H9 (cell line): ENCODE measurements around the gene GPR146. TPM values are rescaled to one million over a fixed set of nuclear protein-coding genes. Genes with fewer than 3 reads are reported as not detected.

Source experiments
- DNase-seq: peaks from one replicate; pipeline ENCODE4 v3.0.0-alpha.2; 2017
- H2AFZ ChIP-seq: one replicate; pipeline ENCODE4 v1.6.1; 2013; ENCODE audit warnings: mild to moderate bottlenecking, low read length, control low read depth, moderate library complexity
- H2AK5ac ChIP-seq: 2 replicates; pipeline ENCODE4 v1.6.1; 2013; ENCODE audit warnings: low read length, control low read depth, mixed read lengths; ENCODE audit not compliant: insufficient read length
- H2BK120ac ChIP-seq: one replicate; pipeline ENCODE4 v1.6.1; 2013; ENCODE audit warnings: low read depth, mild to moderate bottlenecking, low read length, control low read depth, inconsistent platforms; ENCODE audit not compliant: poor library complexity, severe bottlenecking
- H2BK12ac ChIP-seq: 2 replicates; pipeline ENCODE4 v1.6.1; 2013; ENCODE audit warnings: low read length, control low read depth, mixed read lengths, low read depth; ENCODE audit not compliant: insufficient read length
- H2BK15ac ChIP-seq: 2 replicates; pipeline ENCODE4 v1.6.1; 2013; ENCODE audit warnings: low read depth, low read length, control low read depth
- H2BK20ac ChIP-seq: one replicate; pipeline ENCODE4 v1.6.1; 2013; ENCODE audit warnings: low read depth, mild to moderate bottlenecking, low read length, control low read depth, inconsistent platforms; ENCODE audit not compliant: poor library complexity, severe bottlenecking
- H2BK5ac ChIP-seq: 2 replicates; pipeline ENCODE4 v1.6.1; 2013; ENCODE audit warnings: low read length, control low read depth, mixed read lengths; ENCODE audit not compliant: insufficient read length
- H3K14ac ChIP-seq: 2 replicates; pipeline ENCODE4 v1.6.1; 2013; ENCODE audit warnings: low read length, control low read depth; ENCODE audit not compliant: insufficient read depth
- H3K18ac ChIP-seq: 2 replicates; pipeline ENCODE4 v1.6.1; 2013; ENCODE audit warnings: low read depth, mild to moderate bottlenecking, mixed read lengths, low read length, control low read depth; ENCODE audit not compliant: insufficient read length
- H3K23ac ChIP-seq: 2 replicates; pipeline ENCODE4 v1.6.1; 2013; ENCODE audit warnings: low read length, control low read depth, mixed read lengths, low read depth; ENCODE audit not compliant: insufficient read length
- H3K23me2 ChIP-seq: 2 replicates; pipeline ENCODE4 v1.6.1; 2013; ENCODE audit warnings: low read depth, mild to moderate bottlenecking, mixed read lengths, low read length, control low read depth; ENCODE audit not compliant: insufficient read length, poor library complexity, severe bottlenecking
- H3K27ac ChIP-seq: 2 replicates; pipeline ENCODE4 v1.5.1; 2013; ENCODE audit warnings: low read length, control low read depth, mixed read lengths, low read depth; ENCODE audit not compliant: insufficient read length
- H3K27me3 ChIP-seq: 2 replicates; pipeline ENCODE4 v1.6.1; 2013; ENCODE audit warnings: low read length, control low read depth, inconsistent platforms; ENCODE audit not compliant: insufficient read depth
- H3K4ac ChIP-seq: 2 replicates; pipeline ENCODE4 v1.6.1; 2013; ENCODE audit warnings: low read depth, mild to moderate bottlenecking, control low read depth, inconsistent platforms, low read length, moderate library complexity
- H3K4me1 ChIP-seq: 2 replicates; pipeline ENCODE4 v1.6.1; 2013; ENCODE audit warnings: low read length, control low read depth, inconsistent platforms; ENCODE audit not compliant: insufficient read depth
- H3K4me2 ChIP-seq: 2 replicates; pipeline ENCODE4 v1.6.1; 2013; ENCODE audit warnings: low read length, control low read depth, mixed read lengths; ENCODE audit not compliant: insufficient read length, insufficient read depth
- H3K56ac ChIP-seq: 2 replicates; pipeline ENCODE4 v1.6.1; 2013; ENCODE audit warnings: low read depth, mild to moderate bottlenecking, mixed read lengths, low read length, control low read depth; ENCODE audit not compliant: insufficient read length
- H3K79me1 ChIP-seq: 2 replicates; pipeline ENCODE4 v1.6.1; 2013; ENCODE audit warnings: low read depth, mild to moderate bottlenecking, moderate library complexity, low read length, control low read depth, inconsistent platforms; ENCODE audit not compliant: insufficient read depth, poor library complexity, severe bottlenecking
- H3K79me2 ChIP-seq: 2 replicates; pipeline ENCODE4 v1.6.1; 2013; ENCODE audit warnings: low read length, control low read depth, inconsistent platforms; ENCODE audit not compliant: insufficient read depth
- H3K9ac ChIP-seq: 2 replicates; pipeline ENCODE4 v1.6.1; 2013; ENCODE audit warnings: low read length, control low read depth, mixed read lengths; ENCODE audit not compliant: insufficient read length; ENCODE audit errors: extremely low read depth
- H3K9me3 ChIP-seq: one replicate; pipeline ENCODE4 v1.6.1; 2013; ENCODE audit warnings: low read depth, low read length, inconsistent platforms; ENCODE audit not compliant: control insufficient read depth
- H3T11ph ChIP-seq: one replicate; pipeline ENCODE4 v1.6.1; 2013; ENCODE audit warnings: mild to moderate bottlenecking, low read length, control low read depth, inconsistent platforms
- H4K20me1 ChIP-seq: one replicate; pipeline ENCODE4 v1.6.1; 2013; ENCODE audit not compliant: control insufficient read depth, insufficient read length, insufficient read depth
- H4K5ac ChIP-seq: 2 replicates; pipeline ENCODE4 v1.6.1; 2013; ENCODE audit warnings: low read depth, mild to moderate bottlenecking, mixed read lengths, low read length, control low read depth; ENCODE audit not compliant: insufficient read length
- H4K8ac ChIP-seq: replicated peaks from 2 replicates; pipeline ENCODE4 v1.6.1; 2013; ENCODE audit warnings: low read length, control low read depth, mixed read lengths, low read depth; ENCODE audit not compliant: insufficient read length
- H4K91ac ChIP-seq: 2 replicates; pipeline ENCODE4 v1.6.1; 2013; ENCODE audit warnings: low read depth, mild to moderate bottlenecking, moderate library complexity, mixed read lengths, low read length, control low read depth; ENCODE audit not compliant: insufficient read length
- H3K27ac Mint-ChIP-seq, 3 experiments: 2 replicates in 2 of 3; 3 replicates in 1 of 3; pipeline ENCODE4 v1.8.0; 2020 to 2021; ENCODE audit warnings: mixed read lengths in 3 of 3, mild to moderate bottlenecking in 1 of 3, moderate library complexity in 1 of 3
- H3K27me3 Mint-ChIP-seq: 2 replicates; pipeline ENCODE4 v1.8.0; 2021; ENCODE audit warnings: low read depth, mild to moderate bottlenecking, moderate library complexity, mixed read lengths
- H3K36me3 Mint-ChIP-seq, 3 experiments: 2 replicates in 2 of 3; 3 replicates in 1 of 3; pipeline ENCODE4 v1.8.0; 2020 to 2021; ENCODE audit warnings: low read depth in 3 of 3, mixed read lengths in 3 of 3; ENCODE audit not compliant: insufficient read depth in 1 of 3
- H3K4me1 Mint-ChIP-seq, 2 experiments: 2 replicates each; pipeline ENCODE4 v1.8.0; 2020; ENCODE audit warnings: mixed read lengths in 2 of 2
- H3K4me3 Mint-ChIP-seq, 2 experiments: 2 replicates in 1 of 2; 3 replicates in 1 of 2; pipeline ENCODE4 v1.8.0; 2020 to 2021; ENCODE audit warnings: mild to moderate bottlenecking in 2 of 2, mixed read lengths in 2 of 2, moderate library complexity in 1 of 2
- H3K9me3 Mint-ChIP-seq, 2 experiments: 2 replicates in 1 of 2; 3 replicates in 1 of 2; pipeline ENCODE4 v1.8.0; 2020; ENCODE audit warnings: mild to moderate bottlenecking in 2 of 2, mixed read lengths in 2 of 2, moderate library complexity in 1 of 2
- WGBS: extraction: QIAGEN DNeasy Blood & Tissue Kit; methylation state at CpG from one replicate; pipeline ENCODE4 v1.1.7; 2013; ENCODE audit warnings: missing lambda C conversion rate, low lambda C conversion rate, mixed read lengths; ENCODE audit not compliant: insufficient read length; ENCODE audit errors: extremely low coverage; 5-methylcytosine and 5-hydroxymethylcytosine counted together
- total RNA-seq: library from RNA; stranded (reverse); gene quantifications from 2 replicates; pipeline ENCODE4 v1.2.1, GENCODE V29; 2021
- TF ChIP-seq, protein P1 (sequence below): fragments of 200-600 bp; sonication (generic); conservative IDR thresholded peaks from 3 replicates; pipeline ENCODE4 v1.8.0; 2021; ENCODE audit warnings: antibody characterized with exemption, mild to moderate bottlenecking

Gene GPR146
- total RNA-seq, 1 experiment from 2014 or later: 1.4 TPM

DNA sequence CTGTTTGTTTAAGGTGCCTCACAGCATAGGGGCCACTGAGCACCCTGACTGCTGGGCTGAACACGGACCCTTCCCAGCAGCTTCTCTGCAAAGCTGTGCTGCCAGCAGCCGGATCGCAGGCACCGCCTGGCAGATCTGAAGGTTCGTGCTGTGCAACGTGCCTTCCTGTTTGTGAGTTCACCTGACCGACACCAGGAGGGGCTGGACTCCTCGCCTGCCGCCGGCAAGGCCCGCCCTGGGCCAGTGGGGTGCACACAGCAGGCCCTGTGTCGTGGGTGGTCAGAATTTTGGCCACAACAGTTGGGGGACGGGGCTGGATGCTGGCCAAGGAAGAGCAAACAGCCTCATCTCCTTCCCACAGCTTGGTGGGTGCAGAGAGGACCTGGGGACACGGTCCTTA is 48.8 kb upstream of the GPR146 start:
- H2BK5ac ChIP-seq: no peak overlapping the region

More for the DNA sequence above, 48.8 kb upstream of the GPR146 start:
- Histone ChIP-seq H3K79me2 (no peaks in the 10 kb centered on the region), H2AFZ (no peak overlapping the region), H3K9ac (no peak overlapping the region), H4K20me1 (no peaks in the 10 kb centered on the region), H2BK15ac (no peak overlapping the region), H2BK12ac (no peak overlapping the region), H3K23ac (no peak overlapping the region), H3K9me3 (no peaks in the 10 kb centered on the region), H3K79me1 (no peaks in the 10 kb centered on the region), H3K4me2 (no peak overlapping the region), H3K27me3 (no peaks in the 10 kb centered on the region), H3K4ac (no peak overlapping the region), H4K5ac (no peak overlapping the region), H3K4me1 (no peaks in the 10 kb centered on the region), H2BK120ac (no peak overlapping the region), H4K8ac (no peak overlapping the region), H3K56ac (no peak overlapping the region), H2BK20ac (no peak overlapping the region), H3T11ph (no peak overlapping the region), H3K14ac (no peak overlapping the region), H4K91ac (no peak overlapping the region), H3K27ac (no peak overlapping the region), H3K18ac (no peak overlapping the region), H2AK5ac (no peak overlapping the region), H3K23me2 (no peaks in the 10 kb centered on the region)
- WGBS: no CpG with 5 or more reads among the region's 14 CpGs
- no peaks in the 10 kb centered on the region for H3K9me3 Mint-ChIP-seq
- peaks cover 0 to 9% (median 8%) of the 10 kb centered on the region in 3 experiments; a peak in 3 of 7 replicates for H3K36me3 Mint-ChIP-seq
- DNase-seq: no peak
- TF ChIP-seq, protein P1, sequence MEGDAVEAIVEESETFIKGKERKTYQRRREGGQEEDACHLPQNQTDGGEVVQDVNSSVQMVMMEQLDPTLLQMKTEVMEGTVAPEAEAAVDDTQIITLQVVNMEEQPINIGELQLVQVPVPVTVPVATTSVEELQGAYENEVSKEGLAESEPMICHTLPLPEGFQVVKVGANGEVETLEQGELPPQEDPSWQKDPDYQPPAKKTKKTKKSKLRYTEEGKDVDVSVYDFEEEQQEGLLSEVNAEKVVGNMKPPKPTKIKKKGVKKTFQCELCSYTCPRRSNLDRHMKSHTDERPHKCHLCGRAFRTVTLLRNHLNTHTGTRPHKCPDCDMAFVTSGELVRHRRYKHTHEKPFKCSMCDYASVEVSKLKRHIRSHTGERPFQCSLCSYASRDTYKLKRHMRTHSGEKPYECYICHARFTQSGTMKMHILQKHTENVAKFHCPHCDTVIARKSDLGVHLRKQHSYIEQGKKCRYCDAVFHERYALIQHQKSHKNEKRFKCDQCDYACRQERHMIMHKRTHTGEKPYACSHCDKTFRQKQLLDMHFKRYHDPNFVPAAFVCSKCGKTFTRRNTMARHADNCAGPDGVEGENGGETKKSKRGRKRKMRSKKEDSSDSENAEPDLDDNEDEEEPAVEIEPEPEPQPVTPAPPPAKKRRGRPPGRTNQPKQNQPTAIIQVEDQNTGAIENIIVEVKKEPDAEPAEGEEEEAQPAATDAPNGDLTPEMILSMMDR: no peak
- H3K4me3 Mint-ChIP-seq: no peak overlapping the region
- H3K27ac Mint-ChIP-seq: peak overlapping the region in 1 of 3 experiments; percentile 81; a peak in 1 of 7 replicates
- H3K4me1 Mint-ChIP-seq: peaks cover 0 to 13% of the 10 kb centered on the region in 2 experiments; a peak in 3 of 4 replicates
- H3K27me3 Mint-ChIP-seq: no peaks in the 10 kb centered on the region; the same call in 1 of the 2 replicates
